Prostate gland (tissue), 2 donors: Measurements from ENCODE around the gene NBAS.

Experiments
- POLR2AphosphoS5 ChIP-seq: sonication (generic); formaldehyde crosslinking; IDR thresholded peaks from one replicate; pipeline ENCODE4 v1.6.1; 2017; ENCODE audit warnings: antibody characterized with exemption
- TF ChIP-seq, protein P1 (sequence below), 4 experiments: fragments of 200-600 bp in 2 of 4; fragments of 450-650 bp in 2 of 4; sonication (generic) in 2 of 4; IDR thresholded peaks; 1 replicate in 3 of 4; 2 replicates in 1 of 4; pipeline ENCODE4 v1.5.1; 2016 to 2019; ENCODE audit warnings: antibody characterized with exemption in 4 of 4, mild to moderate bottlenecking in 2 of 4, moderate library complexity in 2 of 4

DNA sequence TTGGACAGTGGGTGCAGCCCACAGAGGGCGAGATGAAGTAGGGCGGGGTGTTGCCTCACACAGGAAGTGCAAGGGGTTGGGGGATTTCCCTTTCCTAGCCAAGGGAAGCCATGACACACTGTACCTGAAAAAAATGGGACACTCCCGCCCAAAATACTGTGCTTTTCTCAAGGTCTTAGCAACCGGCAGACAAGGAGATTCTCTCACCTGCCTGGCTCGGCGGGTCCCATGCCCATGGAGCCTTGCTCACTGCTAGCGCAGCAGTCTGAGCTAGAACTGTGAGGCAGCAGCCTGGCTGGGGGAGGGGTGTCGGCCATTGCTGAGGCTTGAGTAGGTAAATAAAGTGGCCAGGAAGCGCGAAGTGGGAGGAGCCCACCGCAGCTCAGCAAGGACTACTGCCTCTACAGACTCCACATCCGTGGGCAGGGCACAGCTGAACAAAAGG, 244.7 kb downstream of the NBAS start:
- TF ChIP-seq, protein P1, sequence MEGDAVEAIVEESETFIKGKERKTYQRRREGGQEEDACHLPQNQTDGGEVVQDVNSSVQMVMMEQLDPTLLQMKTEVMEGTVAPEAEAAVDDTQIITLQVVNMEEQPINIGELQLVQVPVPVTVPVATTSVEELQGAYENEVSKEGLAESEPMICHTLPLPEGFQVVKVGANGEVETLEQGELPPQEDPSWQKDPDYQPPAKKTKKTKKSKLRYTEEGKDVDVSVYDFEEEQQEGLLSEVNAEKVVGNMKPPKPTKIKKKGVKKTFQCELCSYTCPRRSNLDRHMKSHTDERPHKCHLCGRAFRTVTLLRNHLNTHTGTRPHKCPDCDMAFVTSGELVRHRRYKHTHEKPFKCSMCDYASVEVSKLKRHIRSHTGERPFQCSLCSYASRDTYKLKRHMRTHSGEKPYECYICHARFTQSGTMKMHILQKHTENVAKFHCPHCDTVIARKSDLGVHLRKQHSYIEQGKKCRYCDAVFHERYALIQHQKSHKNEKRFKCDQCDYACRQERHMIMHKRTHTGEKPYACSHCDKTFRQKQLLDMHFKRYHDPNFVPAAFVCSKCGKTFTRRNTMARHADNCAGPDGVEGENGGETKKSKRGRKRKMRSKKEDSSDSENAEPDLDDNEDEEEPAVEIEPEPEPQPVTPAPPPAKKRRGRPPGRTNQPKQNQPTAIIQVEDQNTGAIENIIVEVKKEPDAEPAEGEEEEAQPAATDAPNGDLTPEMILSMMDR (IDR thresholded peaks at IDR 0.05), result no peak
- TF ChIP-seq POLR2AphosphoS5, result no peak
